ENCODE measurements around the gene USP5.

The USP5 gene

DNA sequence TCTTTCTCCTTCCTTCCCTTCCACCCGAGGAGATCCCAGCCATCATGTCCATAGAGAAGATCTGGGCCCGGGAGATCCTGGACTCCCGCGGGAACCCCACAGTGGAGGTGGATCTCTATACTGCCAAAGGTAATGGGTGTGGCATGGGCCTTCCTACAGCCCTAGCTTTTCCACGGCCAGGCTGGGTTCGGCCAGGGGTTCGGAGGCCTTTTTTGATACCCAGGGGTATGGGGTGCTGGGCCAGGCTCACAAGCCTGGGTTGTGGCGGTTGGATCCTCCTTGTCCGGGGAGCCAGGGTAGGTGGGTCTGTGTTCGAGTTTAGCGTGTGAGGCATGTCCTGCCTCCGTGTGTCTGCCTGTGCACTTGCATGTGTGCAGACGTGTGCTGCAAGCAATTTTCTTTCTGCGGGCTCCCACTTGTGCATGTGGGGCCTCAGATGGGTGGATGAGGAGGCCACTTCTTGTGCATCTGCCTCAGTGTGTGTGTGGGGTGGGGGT lies 63.9 kb downstream of the USP5 start:
- H3K79me2 ChIP-seq (ENCODE audit: insufficient read depth, low read length), result no peaks in the 10 kb centered on the region
- H3K4me3 ChIP-seq (ENCODE audit: insufficient read depth, low read length, poor library complexity, severe bottlenecking), result no peak overlapping the region
- no peaks in the 10 kb centered on the region for H3K9me3 ChIP-seq (ENCODE audit: insufficient read depth, low read length)
- no peaks in the 10 kb centered on the region for H3K27me3 ChIP-seq (ENCODE audit: low read length)
- H2AFZ ChIP-seq (ENCODE audit: low read depth, low read length, severe bottlenecking), result no peak overlapping the region
- H3K27ac ChIP-seq (ENCODE audit: low read depth, low read length), result no peak overlapping the region
- H3K36me3 ChIP-seq (ENCODE audit: low read length), result no peaks in the 10 kb centered on the region
- H3F3A ChIP-seq (ENCODE audit: insufficient read depth), result no peaks in the 10 kb centered on the region
- no peaks in the 10 kb centered on the region for H4K20me1 ChIP-seq (ENCODE audit: low read depth, low read length)
- no peaks in the 10 kb centered on the region for H3K9me2 ChIP-seq (replicated peaks; ENCODE audit: insufficient read depth, low read length)
- TF ChIP-seq EZH2phosphoT487 (conservative IDR thresholded peaks at IDR 0.05; ENCODE audit: low read length), result no peak
- TF ChIP-seq, protein P1, sequence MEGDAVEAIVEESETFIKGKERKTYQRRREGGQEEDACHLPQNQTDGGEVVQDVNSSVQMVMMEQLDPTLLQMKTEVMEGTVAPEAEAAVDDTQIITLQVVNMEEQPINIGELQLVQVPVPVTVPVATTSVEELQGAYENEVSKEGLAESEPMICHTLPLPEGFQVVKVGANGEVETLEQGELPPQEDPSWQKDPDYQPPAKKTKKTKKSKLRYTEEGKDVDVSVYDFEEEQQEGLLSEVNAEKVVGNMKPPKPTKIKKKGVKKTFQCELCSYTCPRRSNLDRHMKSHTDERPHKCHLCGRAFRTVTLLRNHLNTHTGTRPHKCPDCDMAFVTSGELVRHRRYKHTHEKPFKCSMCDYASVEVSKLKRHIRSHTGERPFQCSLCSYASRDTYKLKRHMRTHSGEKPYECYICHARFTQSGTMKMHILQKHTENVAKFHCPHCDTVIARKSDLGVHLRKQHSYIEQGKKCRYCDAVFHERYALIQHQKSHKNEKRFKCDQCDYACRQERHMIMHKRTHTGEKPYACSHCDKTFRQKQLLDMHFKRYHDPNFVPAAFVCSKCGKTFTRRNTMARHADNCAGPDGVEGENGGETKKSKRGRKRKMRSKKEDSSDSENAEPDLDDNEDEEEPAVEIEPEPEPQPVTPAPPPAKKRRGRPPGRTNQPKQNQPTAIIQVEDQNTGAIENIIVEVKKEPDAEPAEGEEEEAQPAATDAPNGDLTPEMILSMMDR (IDR thresholded peaks at IDR 0.05; ENCODE audit: insufficient read depth, low read length, poor library complexity, severe bottlenecking), result no peak
- no peak overlapping the region for H3K9ac ChIP-seq (ENCODE audit: low read length)
- H3K4me2 ChIP-seq (ENCODE audit: low read depth, low read length, poor library complexity, severe bottlenecking), result no peak overlapping the region
